ENCODE data around the gene LANCL3. TPM values are rescaled to one million over a fixed set of nuclear protein-coding genes. Genes with fewer than 3 reads are reported as not detected.

Gene LANCL3
- total RNA-seq, 1 experiment from 2014 or later: 1.5 TPM

- no peaks in the 10 kb centered on the region for H4K20me1 ChIP-seq (ENCODE audit: insufficient read depth)
- H3K9me2 ChIP-seq (ENCODE audit: insufficient read depth): no peaks in the 10 kb centered on the region
- no peak overlapping the region for H3K4me3 ChIP-seq
- peaks cover 19% of the 10 kb centered on the region for H3K4me1 ChIP-seq (replicated peaks; ENCODE audit: insufficient read depth)
- no peak overlapping the region for H2AFZ ChIP-seq
- no peak overlapping the region for H3K27ac ChIP-seq
- H3K36me3 ChIP-seq (ENCODE audit: low read depth): no peaks in the 10 kb centered on the region
- TF ChIP-seq CTCF (conservative IDR thresholded peaks at IDR 0.05): no peak
- TF ChIP-seq EZH2 (IDR thresholded peaks at IDR 0.05; ENCODE audit: low read depth): no peak
- no peak for DNase-seq
- ChIA-PET CTCF (no interaction called here), POLR2A (ENCODE audit: unreplicated experiment) (no interaction called here)
- H3K27me3 ChIP-seq (ENCODE audit: insufficient read depth, low read depth): no peaks in the 10 kb centered on the region
- no peak overlapping the region for H3K4me2 ChIP-seq
- H3K79me2 ChIP-seq (ENCODE audit: low read depth): no peaks in the 10 kb centered on the region
- intact Hi-C loops (cut with micrococcal nuclease; ENCODE audit: unreplicated experiment): no loop called here
- H3F3A ChIP-seq (ENCODE audit: insufficient read depth, low read depth): peaks cover 13% of the 10 kb centered on the region
- H3K9me3 ChIP-seq (ENCODE audit: insufficient read depth, low read depth): no peaks in the 10 kb centered on the region
- BruUV-seq (replicated peaks): no TSS peak
These were observed 68.7 kb downstream of the LANCL3 start for GRCh38 chrX:37640142-37640541.

- ChIA-PET CTCF (no interaction called here), POLR2A (ENCODE audit: unreplicated experiment) (no interaction called here)
- Histone ChIP-seq H3K4me1 (replicated peaks; ENCODE audit: insufficient read depth) (peaks cover 27% of the 10 kb centered on the region), H3K36me3 (ENCODE audit: low read depth) (no peaks in the 10 kb centered on the region), H2AFZ (no peak overlapping the region), H3F3A (ENCODE audit: insufficient read depth, low read depth) (peaks cover 16% of the 10 kb centered on the region), H3K9me3 (ENCODE audit: insufficient read depth, low read depth) (no peaks in the 10 kb centered on the region), H3K27ac (no peak overlapping the region), H3K27me3 (ENCODE audit: insufficient read depth, low read depth) (no peaks in the 10 kb centered on the region), H3K4me2 (no peak overlapping the region), H3K9me2 (ENCODE audit: insufficient read depth) (no peaks in the 10 kb centered on the region), H3K79me2 (ENCODE audit: low read depth) (no peaks in the 10 kb centered on the region), H4K20me1 (ENCODE audit: insufficient read depth) (no peaks in the 10 kb centered on the region), H3K4me3 (no peak overlapping the region)
- DNase-seq: no peak
- no TSS peak for BruUV-seq (replicated peaks)
- TF ChIP-seq EZH2 (IDR thresholded peaks at IDR 0.05; ENCODE audit: low read depth) (no peak), CTCF (conservative IDR thresholded peaks at IDR 0.05) (no peak)
- intact Hi-C loops (cut with micrococcal nuclease; ENCODE audit: unreplicated experiment): loop anchor here (1.0 kb wide), 1 partner anchor 35 kb away; no protein-coding TSS in a partner anchor
These were observed 70.4 kb downstream of the LANCL3 start for GRCh38 chrX:37641859-37642258.

GRCh38 chrX:37644381-37645305 lies 73.2 kb downstream of the LANCL3 start:
- H3K4me3 ChIP-seq: peak overlapping the region; percentile 42; the same call in 1 of the 2 replicates
- H3K4me1 ChIP-seq (replicated peaks; ENCODE audit: insufficient read depth): peaks cover 27% of the 10 kb centered on the region
- H3K36me3 ChIP-seq (ENCODE audit: low read depth): no peaks in the 10 kb centered on the region
- DNase-seq: peak; percentile 33 to 80
- POLR2A ChIA-PET (ENCODE audit: unreplicated experiment): no interaction called here
- no peaks in the 10 kb centered on the region for H3K9me3 ChIP-seq (ENCODE audit: insufficient read depth, low read depth)
- peak overlapping the region; percentile 74 for H3K4me2 ChIP-seq
- H3K27me3 ChIP-seq (ENCODE audit: insufficient read depth, low read depth): no peaks in the 10 kb centered on the region
- TF ChIP-seq EZH2 (IDR thresholded peaks at IDR 0.05; ENCODE audit: low read depth) (no peak), CTCF (conservative IDR thresholded peaks at IDR 0.05) (no peak)
- peak overlapping the region; percentile 85 for H3K27ac ChIP-seq
- H4K20me1 ChIP-seq (ENCODE audit: insufficient read depth): no peaks in the 10 kb centered on the region
- H3K9me2 ChIP-seq (ENCODE audit: insufficient read depth): no peaks in the 10 kb centered on the region
- BruUV-seq (replicated peaks): no TSS peak
- H3F3A ChIP-seq (ENCODE audit: insufficient read depth, low read depth): peaks cover 16% of the 10 kb centered on the region
- H3K79me2 ChIP-seq (ENCODE audit: low read depth): no peaks in the 10 kb centered on the region
- intact Hi-C loops (cut with micrococcal nuclease; ENCODE audit: unreplicated experiment): no loop called here
- CTCF ChIA-PET: no interaction called here
- 0 out of 2 replicates have a peak overlapping the region, but pooled peaks have one; percentile 9 for H2AFZ ChIP-seq
